A673 (cell line): ENCODE measurements around the gene NIT1.

ENCODE experiments used
- CTCF ChIP-seq: fragments of 300-800, 200-600 bp; sonication (generic); conservative IDR thresholded peaks from 2 replicates; pipeline ENCODE4 v1.5.1; 2017; ENCODE audit warnings: low read depth, mild to moderate bottlenecking, antibody characterized with exemption, low read length, moderate library complexity, mixed read lengths
- EZH2 ChIP-seq: fragments of 200-600 bp; sonication (generic); IDR thresholded peaks from 2 replicates; pipeline ENCODE4 v1.6.1; 2017; ENCODE audit warnings: borderline replicate concordance, low read depth, mild to moderate bottlenecking, mixed read lengths, antibody characterized with exemption, low read length; ENCODE audit not compliant: poor library complexity, severe bottlenecking

- TF ChIP-seq CTCF (no peak), EZH2 (no peak)
These were observed 11.5 kb upstream of the NIT1 start for GRCh38 chr1:161106431-161106830.
